Measurements from ENCODE around the gene AKT3. TPM values are rescaled to one million over a fixed set of nuclear protein-coding genes. Genes with fewer than 3 reads are reported as not detected.

Gene AKT3
- total RNA-seq, 2 experiments from 2014 or later, result 31.7 to 34.6 TPM

GRCh38 chr1:243849421-243850201 is 432 bp downstream of the AKT3 start:
- POLR2A ChIA-PET, result interaction anchor here (0.6 to 1.3 kb wide), 3 partner anchors 11 to 595 kb away, joined by 3 to 8 read pairs (median 4); no protein-coding TSS in a partner anchor
- H3K27me3 Mint-ChIP-seq, result no peaks in the 10 kb centered on the region
- ATAC-seq (peak; percentile 35), DNase-seq (peak; percentile 69)
- H3K4me3 Mint-ChIP-seq, result peak overlapping the region; percentile 85
- no peak for TF ChIP-seq CTCF (IDR thresholded peaks at IDR 0.05)
- H3K27ac Mint-ChIP-seq, result peak overlapping the region; percentile 96
- CTCF ChIA-PET, result interaction anchor here (1.5 kb wide), 1 partner anchor 506 kb away, joined by 4 read pairs; no protein-coding TSS in a partner anchor
- peaks cover 33% of the 10 kb centered on the region for H3K4me1 Mint-ChIP-seq (ENCODE audit: low read depth)
- intact Hi-C loops (cut with micrococcal nuclease), result loop anchor here (5.0 to 10.0 kb wide), 2 partner anchors 47 to 195 kb away; no protein-coding TSS in a partner anchor
- H3K9me3 Mint-ChIP-seq, result no peaks in the 10 kb centered on the region
- peaks cover 3% of the 10 kb centered on the region for H3K36me3 Mint-ChIP-seq (ENCODE audit: low read depth)

- Mint-ChIP-seq H3K27me3 (no peaks in the 10 kb centered on the region), H3K4me1 (ENCODE audit: low read depth) (peaks cover 38% of the 10 kb centered on the region), H3K4me3 (peak overlapping the region; percentile 85), H3K9me3 (peaks cover 2% of the 10 kb centered on the region), H3K27ac (peak overlapping the region; percentile 96), H3K36me3 (ENCODE audit: low read depth) (peaks cover 8% of the 10 kb centered on the region)
- intact Hi-C loops (cut with micrococcal nuclease), result loop anchor here (5.0 kb wide), 1 partner anchor 47 kb away; no protein-coding TSS in a partner anchor
- CTCF ChIA-PET, result interaction anchor here (1.5 kb wide), 1 partner anchor 505 kb away, joined by 4 read pairs; no protein-coding TSS in a partner anchor
- POLR2A ChIA-PET, result interaction anchor here (0.6 to 1.3 kb wide), 3 partner anchors 11 to 594 kb away, joined by 3 to 8 read pairs (median 4); no protein-coding TSS in a partner anchor
- peak; percentile 66 for DNase-seq
- ATAC-seq, result peak; percentile 18
- no peak for TF ChIP-seq CTCF (IDR thresholded peaks at IDR 0.05)
Observed at GRCh38 chr1:243848858-243849420, 1.1 kb downstream of the AKT3 start.

- no peaks in the 10 kb centered on the region for H3K27me3 Mint-ChIP-seq
- H3K9me3 Mint-ChIP-seq, result peaks cover 3% of the 10 kb centered on the region
- intact Hi-C loops (cut with micrococcal nuclease), result loop anchor here (5.0 kb wide), 1 partner anchor 46 kb away; no protein-coding TSS in a partner anchor
- peaks cover 9% of the 10 kb centered on the region for H3K36me3 Mint-ChIP-seq (ENCODE audit: low read depth)
- H3K4me3 Mint-ChIP-seq, result peak overlapping the region; percentile 85
- no peak for TF ChIP-seq CTCF (IDR thresholded peaks at IDR 0.05)
- peaks cover 39% of the 10 kb centered on the region for H3K4me1 Mint-ChIP-seq (ENCODE audit: low read depth)
- ChIA-PET POLR2A (interaction anchor here (0.9 to 1.3 kb wide), 2 partner anchors 10 to 55 kb away, joined by 4 to 8 read pairs; no protein-coding TSS in a partner anchor), CTCF (interaction anchor here (1.5 kb wide), 1 partner anchor 504 kb away, joined by 4 read pairs; no protein-coding TSS in a partner anchor)
- ATAC-seq (no peak), DNase-seq (no peak)
- peak overlapping the region; percentile 96 for H3K27ac Mint-ChIP-seq
Observed at GRCh38 chr1:243848165-243848857, 1.7 kb downstream of the AKT3 start.

GRCh38 chr1:243846761-243847160 is 3.3 kb downstream of the AKT3 start:
- POLR2A ChIA-PET, result interaction anchor here (0.6 kb wide), 1 partner anchor 8 kb away, joined by 3 read pairs; no protein-coding TSS in a partner anchor
- H3K4me3 Mint-ChIP-seq, result no peak overlapping the region

More at GRCh38 chr1:243846761-243847160, 3.3 kb downstream of the AKT3 start:
- CTCF ChIA-PET, result no interaction called here
- intact Hi-C loops (cut with micrococcal nuclease), result loop anchor here (5.0 kb wide), 1 partner anchor 44 kb away; no protein-coding TSS in a partner anchor
- ATAC-seq (no peak), DNase-seq (no peak)
- Mint-ChIP-seq H3K36me3 (ENCODE audit: low read depth) (peaks cover 13% of the 10 kb centered on the region), H3K27me3 (no peaks in the 10 kb centered on the region), H3K9me3 (peaks cover 4% of the 10 kb centered on the region), H3K4me1 (ENCODE audit: low read depth) (peaks cover 44% of the 10 kb centered on the region), H3K27ac (no peak overlapping the region)
- TF ChIP-seq CTCF (IDR thresholded peaks at IDR 0.05), result no peak
